GM21390 (cell line): ENCODE results near the gene SYNE1.

ENCODE experiments used
- ATAC-seq: cut with Tn5 transposase; IDR thresholded peaks from one replicate; pipeline ENCODE4 v1.9.1; 2021; ENCODE audit not compliant: unreplicated experiment

The SYNE1 gene

GRCh38 chr6:152117156-152118133 is 519.7 kb downstream of the SYNE1 start:
- ATAC-seq = peak; percentile 87

- ATAC-seq = no peak
Observed at GRCh38 chr6:152112491-152113261, 524.5 kb downstream of the SYNE1 start.

GRCh38 chr6:152110886-152111820 is 526.0 kb downstream of the SYNE1 start:
- ATAC-seq = no peak

- no peak for ATAC-seq
Observed at GRCh38 chr6:152107973-152108372, 529.2 kb downstream of the SYNE1 start.

- ATAC-seq = no peak
Observed at GRCh38 chr6:152100183-152100618, 537.0 kb downstream of the SYNE1 start.

GRCh38 chr6:152099446-152100182 is 537.5 kb downstream of the SYNE1 start:
- ATAC-seq = no peak

GRCh38 chr6:152098683-152099082 is 538.5 kb downstream of the SYNE1 start:
- no peak for ATAC-seq

GRCh38 chr6:152096863-152097496 is 540.2 kb downstream of the SYNE1 start:
- no peak for ATAC-seq

GRCh38 chr6:152094992-152095592 is 542.1 kb downstream of the SYNE1 start:
- ATAC-seq = no peak

GRCh38 chr6:152094276-152094675 is 542.9 kb downstream of the SYNE1 start:
- ATAC-seq = no peak

GRCh38 chr6:152093711-152094110 is 543.5 kb downstream of the SYNE1 start:
- no peak for ATAC-seq

- no peak for ATAC-seq
Observed at GRCh38 chr6:152091851-152092341, 545.3 kb downstream of the SYNE1 start.

GRCh38 chr6:152091201-152091600 is 546.0 kb downstream of the SYNE1 start:
- no peak for ATAC-seq

- no peak for ATAC-seq
Observed at GRCh38 chr6:152089992-152090391, 547.2 kb downstream of the SYNE1 start.

- ATAC-seq = no peak
Observed at GRCh38 chr6:152087701-152088100, 549.5 kb downstream of the SYNE1 start.

- ATAC-seq = no peak
Observed at GRCh38 chr6:152087096-152087495, 550.1 kb downstream of the SYNE1 start.

GRCh38 chr6:152086223-152086873 is 550.8 kb downstream of the SYNE1 start:
- no peak for ATAC-seq

- no peak for ATAC-seq
Observed at GRCh38 chr6:152085451-152085921, 551.7 kb downstream of the SYNE1 start.
